Measurements from ENCODE around the gene SESTD1.

SESTD1 gene

DNA sequence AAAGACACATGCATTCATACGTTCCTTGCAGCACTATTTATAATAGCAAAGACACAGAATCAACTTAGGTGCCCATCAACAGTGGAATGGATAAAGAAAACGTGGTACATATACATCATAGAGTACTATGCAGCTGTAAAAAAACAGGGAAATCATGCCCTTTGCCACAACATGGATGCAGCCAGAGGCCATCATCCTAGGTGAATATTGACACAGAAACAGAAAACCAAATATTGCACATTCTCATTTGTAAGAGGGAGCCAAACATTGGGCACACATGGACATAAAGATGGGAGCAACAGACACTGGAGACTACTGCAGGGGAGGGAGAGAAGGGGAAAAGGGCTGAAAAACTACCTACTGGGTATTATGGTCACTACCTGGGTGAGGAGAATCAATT, 73.5 kb downstream of the SESTD1 start:
- no peak for DNase-seq (ENCODE audit: low read depth, low spot score)

DNA sequence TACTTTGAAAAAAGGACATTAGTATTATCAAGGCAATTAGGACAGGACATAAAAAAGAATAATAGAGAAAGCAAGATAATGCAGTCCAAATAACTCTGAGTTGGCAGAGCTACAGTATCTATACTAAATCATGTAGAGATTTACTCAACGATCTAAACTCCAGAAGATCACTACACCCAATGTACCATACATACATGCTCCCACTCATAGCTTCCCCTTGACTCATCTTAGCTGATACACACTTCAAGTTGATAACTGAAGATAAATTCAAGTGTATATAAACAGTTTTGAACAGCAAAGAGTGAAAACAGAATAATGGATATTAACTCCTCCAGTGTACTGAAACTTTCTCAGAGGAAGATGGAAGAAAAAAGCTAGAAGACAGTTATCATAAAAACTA, 78.5 kb downstream of the SESTD1 start:
- no peak for DNase-seq (ENCODE audit: low read depth, low spot score)

GRCh38 chr2:179184610-179185009, 80.0 kb downstream of the SESTD1 start:
- DNase-seq (ENCODE audit: low read depth, low spot score) = no peak

GRCh38 chr2:179181002-179181401, 83.6 kb downstream of the SESTD1 start:
- DNase-seq (ENCODE audit: low read depth, low spot score) = no peak

GRCh38 chr2:179180242-179180641, 84.4 kb downstream of the SESTD1 start:
- DNase-seq (ENCODE audit: low read depth, low spot score) = no peak

- no peak for DNase-seq (ENCODE audit: low read depth, low spot score)
These were observed 84.9 kb downstream of the SESTD1 start for GRCh38 chr2:179179719-179180118.

GRCh38 chr2:179177694-179178093, 86.9 kb downstream of the SESTD1 start:
- no peak for DNase-seq (ENCODE audit: low read depth, low spot score)

DNA sequence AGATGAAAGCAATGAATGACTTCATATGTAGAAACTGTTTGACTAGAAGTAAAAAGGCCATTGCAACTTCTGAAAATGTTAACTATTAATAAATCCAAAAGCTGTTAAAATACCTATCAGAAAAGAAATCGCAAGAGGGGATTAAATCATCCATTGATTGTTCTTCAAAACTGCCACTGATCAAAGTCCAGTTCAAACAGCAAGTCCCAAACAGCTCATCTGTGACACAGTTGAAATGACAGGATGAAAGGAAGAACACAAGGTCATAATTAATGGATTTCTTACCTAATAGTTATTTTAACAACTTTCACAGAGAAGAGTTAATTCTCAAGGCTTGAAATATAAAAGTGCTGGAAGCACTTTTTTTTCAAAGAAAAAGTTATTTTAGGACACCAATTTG, 90.4 kb downstream of the SESTD1 start:
- DNase-seq (ENCODE audit: low read depth, low spot score) = no peak

DNA sequence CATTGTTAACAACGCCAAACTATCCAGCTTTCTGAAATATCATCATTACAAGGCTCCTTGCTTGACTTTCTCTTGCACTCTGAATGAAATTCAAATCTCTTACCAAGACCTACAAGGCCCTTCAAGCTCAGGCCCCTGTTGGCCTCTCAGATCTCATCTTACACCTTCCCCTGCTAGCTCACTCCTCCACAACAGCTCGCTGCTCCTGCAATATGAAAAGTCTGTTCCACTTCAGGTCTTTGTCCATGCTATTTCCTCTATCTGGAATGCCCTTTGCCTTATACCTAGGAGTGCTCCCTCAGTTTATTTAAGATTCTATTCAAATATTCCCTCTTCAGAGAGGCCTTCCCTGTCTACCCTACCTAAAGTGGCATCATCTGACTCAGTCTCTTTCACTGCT, 91.7 kb downstream of the SESTD1 start:
- no peak for DNase-seq (ENCODE audit: low read depth, low spot score)

GRCh38 chr2:179171371-179171770, 93.3 kb downstream of the SESTD1 start:
- DNase-seq (ENCODE audit: low read depth, low spot score) = no peak

DNA sequence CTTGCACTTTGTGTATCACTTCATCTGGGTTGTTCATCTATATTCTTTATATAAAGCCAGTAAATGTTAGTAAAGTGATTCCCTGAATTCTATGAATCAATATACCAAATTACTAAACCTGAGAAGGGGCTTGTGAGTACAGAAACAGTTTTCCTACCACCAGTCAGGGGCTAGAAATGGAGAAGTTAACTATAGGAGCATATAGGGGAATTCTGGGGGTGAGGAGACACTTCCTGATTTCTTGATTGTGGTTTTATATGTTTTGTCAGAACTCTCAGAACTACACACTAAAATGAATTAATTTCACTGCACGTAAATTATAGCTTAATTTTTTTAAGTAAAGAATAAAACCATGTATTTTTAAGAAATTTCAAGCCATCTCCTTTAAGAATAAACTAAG, 93.7 kb downstream of the SESTD1 start:
- no peak for DNase-seq (ENCODE audit: low read depth, low spot score)

- DNase-seq (ENCODE audit: low read depth, low spot score) = no peak
These were observed 99.2 kb downstream of the SESTD1 start for GRCh38 chr2:179165356-179166000.

GRCh38 chr2:179141206-179141605, 123.4 kb downstream of the SESTD1 start:
- DNase-seq (ENCODE audit: low read depth, low spot score) = no peak

GRCh38 chr2:179140571-179140970, 124.1 kb downstream of the SESTD1 start:
- peak; percentile 29 for DNase-seq (ENCODE audit: low read depth, low spot score)

GRCh38 chr2:179139506-179139905, 125.1 kb downstream of the SESTD1 start:
- no peak for DNase-seq (ENCODE audit: low read depth, low spot score)

GRCh38 chr2:179137200-179137759, 127.4 kb downstream of the SESTD1 start:
- no peak for DNase-seq (ENCODE audit: low read depth, low spot score)

DNA sequence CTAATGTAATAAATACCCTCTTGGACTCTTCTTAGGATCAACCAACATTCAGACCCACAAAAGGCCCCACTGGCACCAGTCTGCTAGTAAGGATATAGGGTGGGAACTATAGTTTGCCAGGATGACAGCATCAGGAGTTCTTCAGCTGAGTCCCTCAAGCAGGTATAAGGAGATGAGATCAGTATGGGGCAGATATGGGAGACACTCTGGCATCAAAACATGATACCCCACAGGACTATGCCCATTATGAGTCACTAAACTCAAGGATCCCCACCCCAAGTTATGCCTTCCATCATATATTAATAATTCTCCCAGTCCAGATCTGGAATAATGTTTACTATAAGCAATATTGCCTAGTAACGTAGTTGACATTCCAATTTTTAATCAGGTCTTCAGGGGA, 131.6 kb downstream of the SESTD1 start:
- DNase-seq (ENCODE audit: low read depth, low spot score) = no peak

DNA sequence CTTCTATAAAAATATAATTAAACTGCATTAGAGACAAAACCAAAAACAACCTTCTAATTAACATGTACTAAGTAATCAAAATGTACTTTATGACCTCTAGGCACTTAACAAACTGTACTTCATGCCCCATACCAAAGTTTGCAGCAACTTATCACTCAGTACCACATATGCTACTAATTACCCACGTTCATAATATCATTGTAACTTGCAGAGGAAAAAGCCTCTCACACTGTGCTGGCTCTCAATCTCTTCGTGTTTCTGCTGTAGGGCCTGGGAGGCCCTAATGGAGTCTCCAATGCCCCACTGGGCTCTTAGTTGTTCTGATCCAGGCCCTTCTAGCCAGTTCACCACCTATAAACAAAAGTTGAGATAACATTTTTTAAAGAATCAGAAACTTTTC, 132.6 kb downstream of the SESTD1 start:
- DNase-seq (ENCODE audit: low read depth, low spot score) = no peak

DNA sequence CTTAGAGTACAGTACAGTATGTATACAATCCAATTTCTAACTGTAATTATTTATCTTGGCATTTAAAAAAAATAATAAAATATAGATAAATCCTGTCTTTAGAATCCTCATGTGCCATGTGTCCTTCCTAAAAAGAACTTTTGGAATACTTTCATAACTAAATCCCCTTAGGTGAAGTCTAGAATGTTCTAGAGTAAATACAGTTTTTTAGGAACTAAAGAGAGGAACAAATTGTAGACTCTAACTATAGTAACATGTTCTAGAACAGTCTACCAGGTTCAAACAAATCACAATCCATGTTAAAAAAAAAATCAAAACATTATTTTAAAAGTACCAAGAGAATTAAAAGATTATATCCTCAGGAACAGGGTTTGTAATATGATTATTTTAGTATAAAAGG, 134.1 kb downstream of the SESTD1 start:
- no peak for DNase-seq (ENCODE audit: low read depth, low spot score)

DNA sequence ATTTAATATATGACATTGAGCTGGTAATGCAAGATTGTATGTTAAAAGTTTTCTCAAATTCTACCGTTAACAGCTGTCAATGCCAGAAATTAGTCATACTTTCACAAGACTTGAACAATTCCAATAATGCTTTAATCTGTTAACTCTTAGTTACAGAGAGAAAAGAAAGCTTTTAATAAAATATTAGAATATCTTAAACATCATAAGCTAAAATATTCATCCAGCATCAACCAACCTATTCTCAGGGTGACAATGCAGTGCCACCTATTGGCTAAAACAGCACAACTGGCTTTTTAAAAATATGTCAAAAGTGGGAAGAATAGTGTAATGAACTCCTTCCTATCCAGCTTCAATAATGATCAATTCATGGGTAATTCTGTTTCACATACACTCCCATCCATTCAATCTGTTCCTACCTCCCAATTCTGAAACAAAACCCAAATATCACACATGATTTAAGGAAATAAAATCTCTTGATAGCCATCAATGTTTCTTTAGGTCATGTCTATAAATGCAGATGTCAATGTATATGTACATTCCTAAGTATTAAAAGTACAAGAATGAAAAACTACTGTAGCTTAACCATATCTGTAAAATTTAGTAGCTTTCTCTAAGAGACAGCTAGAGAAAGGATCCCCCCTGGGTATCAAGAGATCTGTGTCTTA, 134.9 kb downstream of the SESTD1 start:
- peak; percentile 21 for DNase-seq (ENCODE audit: low read depth, low spot score)

GRCh38 chr2:179125404-179125803, 139.2 kb downstream of the SESTD1 start:
- DNase-seq (ENCODE audit: low read depth, low spot score) = no peak

DNA sequence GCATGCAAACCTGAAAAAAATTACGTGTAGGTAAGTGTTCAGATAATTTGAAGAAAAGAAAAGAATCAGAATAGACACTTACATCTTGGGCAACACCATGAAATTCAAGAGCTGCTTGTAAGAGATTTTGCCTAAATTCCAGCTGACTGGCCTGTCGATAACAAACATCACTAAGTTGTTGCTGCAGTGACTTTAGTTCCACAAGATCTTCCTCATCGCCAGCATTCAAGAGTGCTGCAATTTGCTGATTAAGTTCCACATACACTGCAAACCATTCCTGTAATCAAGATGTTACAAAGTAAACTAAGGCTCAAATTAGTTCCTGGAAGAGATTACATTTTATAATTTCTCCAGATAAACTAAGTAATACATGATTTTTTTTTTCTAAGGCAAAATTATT, 140.3 kb downstream of the SESTD1 start:
- DNase-seq (ENCODE audit: low read depth, low spot score) = no peak

DNA sequence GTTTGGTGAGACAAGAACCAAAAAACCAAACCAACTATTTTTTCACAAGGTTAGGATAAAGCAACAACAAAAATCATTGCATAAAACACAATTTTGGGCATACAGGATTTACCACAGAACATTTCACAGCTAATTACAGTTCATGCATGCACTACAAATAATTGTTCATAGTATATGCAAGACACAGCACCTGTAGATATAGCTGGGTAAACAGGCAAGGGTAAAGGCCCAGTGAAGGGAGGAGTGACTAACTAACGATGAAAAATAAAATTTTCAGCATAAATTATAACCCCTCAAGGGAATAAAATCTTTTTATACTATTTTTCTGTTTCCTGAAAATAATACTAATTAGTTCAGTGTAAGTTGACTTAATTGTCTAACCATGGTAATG, 141.4 kb downstream of the SESTD1 start:
- no peak for DNase-seq (ENCODE audit: low read depth, low spot score)

Data from astrocyte of the hippocampus (primary cell).